Fibroblast of lung (primary cell): ENCODE data around the gene NAPG. TPM values are rescaled to one million over a fixed set of nuclear protein-coding genes. Genes with fewer than 3 reads are reported as not detected.

Experiments used
- DNase-seq, 2 donors: peaks; one replicate each; pipeline versions ENCODE4 v3.0.0 to v3.0.0-alpha.2; 2010; ENCODE audit warnings: low read depth in 2 of 2
- H2AFZ ChIP-seq: 2 replicates; pipeline ENCODE4 v1.5.1; 2012; ENCODE audit warnings: low read length, control low read depth, inconsistent platforms
- H3K27ac ChIP-seq: 2 replicates; pipeline ENCODE4 v1.5.1; 2011; ENCODE audit warnings: low read length, control low read depth; ENCODE audit not compliant: insufficient read depth
- H3K27me3 ChIP-seq: 2 replicates; pipeline ENCODE4 v1.5.1; 2011; ENCODE audit warnings: mild to moderate bottlenecking, low read length; ENCODE audit not compliant: control insufficient read depth, insufficient read depth
- H3K36me3 ChIP-seq: 2 replicates; pipeline ENCODE4 v1.5.1; 2011; ENCODE audit warnings: low read length; ENCODE audit not compliant: control insufficient read depth, insufficient read depth
- H3K4me1 ChIP-seq: 2 replicates; pipeline ENCODE4 v1.5.1; 2011; ENCODE audit warnings: low read length; ENCODE audit not compliant: control insufficient read depth, insufficient read depth; ENCODE audit errors: extremely low read depth
- H3K4me2 ChIP-seq: 2 replicates; pipeline ENCODE4 v1.5.1; 2011; ENCODE audit warnings: low read length, control low read depth; ENCODE audit not compliant: insufficient read depth; ENCODE audit errors: extremely low read depth
- H3K4me3 ChIP-seq, 4 experiments: fragments of 200-600 bp in 1 of 4; sonication (generic) in 1 of 4; replicated peaks in 1 of 4; 2 replicates each; pipeline ENCODE4 v1.5.1; 2011 to 2016; ENCODE audit warnings: low read length in 4 of 4, low read depth in 3 of 4, mild to moderate bottlenecking in 3 of 4, control low read depth in 2 of 4, inconsistent platforms in 1 of 4, mixed read lengths in 1 of 4; ENCODE audit not compliant: insufficient read depth in 1 of 4; ENCODE audit errors: control extremely low read depth in 1 of 4
- H3K79me2 ChIP-seq: 2 replicates; pipeline ENCODE4 v1.5.1; 2012; ENCODE audit warnings: mild to moderate bottlenecking, low read length, inconsistent platforms; ENCODE audit not compliant: control insufficient read depth, insufficient read depth
- H3K9ac ChIP-seq: 2 replicates; pipeline ENCODE4 v1.5.1; 2011; ENCODE audit warnings: mild to moderate bottlenecking, low read length, control low read depth; ENCODE audit not compliant: insufficient read depth
- H3K9me3 ChIP-seq: 2 replicates; pipeline ENCODE4 v1.5.1; 2012; ENCODE audit warnings: low read depth, low read length; ENCODE audit not compliant: control insufficient read depth, insufficient read depth
- H4K20me1 ChIP-seq: 2 replicates; pipeline ENCODE4 v1.5.1; 2011; ENCODE audit warnings: low read length; ENCODE audit not compliant: control insufficient read depth, insufficient read depth; ENCODE audit errors: extremely low read depth
- CTCF ChIP-seq, 2 donors: IDR thresholded peaks in 1 of 2; conservative IDR thresholded peaks in 1 of 2; 1 replicate in 1 of 2; 2 replicates in 1 of 2; pipeline ENCODE4 v1.5.1; 2011 to 2012; ENCODE audit warnings: low read length in 2 of 2, control low read depth in 1 of 2, inconsistent platforms in 1 of 2, low read depth in 1 of 2, mild to moderate bottlenecking in 1 of 2
- EZH2 ChIP-seq: IDR thresholded peaks from 2 replicates; pipeline ENCODE4 v1.5.1; 2012; ENCODE audit warnings: low read length, control low read depth, mild to moderate bottlenecking; ENCODE audit errors: missing control alignments
- polyA plus RNA-seq, 2 donors: library from polyadenylated mRNA; depleted of rRNA in 1 of 2; stranded (reverse) in 1 of 2; unstranded in 1 of 2; fragments of >200 nt; gene quantifications; 2 replicates each; pipeline ENCODE4 v1.2.1, GENCODE V29; 2011 to 2012; ENCODE audit warnings: missing spikeins in 1 of 2
- total RNA-seq: library from RNA; depleted of rRNA; stranded (reverse); fragments of >200 nt; gene quantifications from 2 replicates; pipeline ENCODE4 v1.2.1, GENCODE V29; 2014

NAPG gene
- total and polyA plus RNA-seq, 2 donors (not counting 1 experiment from before 2014, with no cell fraction given): 23.1 to 33.7 TPM

DNA sequence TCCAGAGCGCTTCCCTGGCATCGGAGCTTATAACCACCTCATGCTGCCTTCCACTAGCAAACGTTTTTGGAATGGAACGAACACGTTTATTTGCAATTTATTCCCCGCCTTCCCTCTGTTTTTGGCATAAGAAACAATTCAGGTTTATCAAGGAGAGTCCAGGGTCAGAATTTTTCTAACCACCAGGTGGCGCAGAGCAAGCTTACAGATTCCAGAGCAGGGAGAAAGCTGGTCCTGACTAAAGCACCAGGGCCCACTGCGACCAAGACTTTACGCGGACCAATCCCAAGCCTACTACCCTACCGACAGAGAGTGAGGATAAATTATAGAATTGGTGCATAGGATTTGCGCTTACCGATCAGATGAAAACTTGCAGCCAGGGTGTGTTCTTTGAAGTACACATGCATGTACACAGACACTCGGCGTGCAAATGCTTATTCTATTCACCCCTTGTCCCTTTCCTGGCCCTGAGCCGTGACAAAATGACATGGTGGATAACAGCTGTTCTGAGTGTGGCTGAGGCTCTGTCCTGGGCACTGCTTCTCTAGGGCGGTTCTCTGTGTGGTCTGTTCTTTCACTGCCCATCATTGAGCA is 34.7 kb downstream of the NAPG start:
- H3K4me2 ChIP-seq: no peak overlapping the region
- no peaks in the 10 kb centered on the region for H3K9me3 ChIP-seq
- no peak overlapping the region for H3K27ac ChIP-seq
- H3K79me2 ChIP-seq: no peaks in the 10 kb centered on the region
- peak overlapping the region in 1 of 4 experiments; percentile 12 for H3K4me3 ChIP-seq
- no peaks in the 10 kb centered on the region for H3K36me3 ChIP-seq
- DNase-seq: peak; percentile 60 to 81
- no peaks in the 10 kb centered on the region for H4K20me1 ChIP-seq
- H3K4me1 ChIP-seq: no peaks in the 10 kb centered on the region
- TF ChIP-seq CTCF (conservative IDR thresholded peaks at IDR 0.05 in 1 of 2, IDR thresholded peaks at IDR 0.05 in 1 of 2; ENCODE audit: low read depth in 1 of 2, low read length in 2 of 2) (peak; percentile 76 to 80), EZH2 (no peak)
- H3K9ac ChIP-seq: no peak overlapping the region
- H2AFZ ChIP-seq: peak overlapping the region; percentile 40
- no peaks in the 10 kb centered on the region for H3K27me3 ChIP-seq

DNA sequence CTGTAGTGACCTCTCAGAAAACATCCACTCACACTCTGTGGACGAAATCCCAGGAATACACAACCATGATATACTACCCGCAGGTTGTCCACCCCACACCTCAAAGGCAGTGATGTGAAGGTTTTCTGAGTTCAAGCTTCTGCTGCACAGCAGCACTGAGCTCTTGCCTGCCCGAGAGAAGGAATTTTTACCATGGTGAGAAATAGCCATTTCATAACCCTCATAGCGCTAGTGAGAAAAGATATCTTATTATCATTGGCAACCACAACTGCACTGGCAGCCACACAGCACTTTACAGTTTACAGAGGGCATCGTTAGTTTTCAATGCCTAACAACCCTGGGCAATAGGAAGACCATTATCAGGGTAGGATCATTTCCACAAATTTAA is 36.9 kb downstream of the NAPG start:
- peak; percentile 13 to 28 for DNase-seq
- H3K27me3 ChIP-seq: no peaks in the 10 kb centered on the region
- no peaks in the 10 kb centered on the region for H3K36me3 ChIP-seq
- no peak overlapping the region for H3K9ac ChIP-seq
- no peaks in the 10 kb centered on the region for H3K9me3 ChIP-seq
- TF ChIP-seq CTCF (conservative IDR thresholded peaks at IDR 0.05 in 1 of 2, IDR thresholded peaks at IDR 0.05 in 1 of 2; ENCODE audit: low read depth in 1 of 2, low read length in 2 of 2) (no peak), EZH2 (no peak)
- no peak overlapping the region for H3K27ac ChIP-seq
- H2AFZ ChIP-seq: no peak overlapping the region
- no peaks in the 10 kb centered on the region for H4K20me1 ChIP-seq
- no peaks in the 10 kb centered on the region for H3K79me2 ChIP-seq
- no peak overlapping the region for H3K4me2 ChIP-seq
- H3K4me1 ChIP-seq: no peaks in the 10 kb centered on the region
- H3K4me3 ChIP-seq: no peak overlapping the region

DNA sequence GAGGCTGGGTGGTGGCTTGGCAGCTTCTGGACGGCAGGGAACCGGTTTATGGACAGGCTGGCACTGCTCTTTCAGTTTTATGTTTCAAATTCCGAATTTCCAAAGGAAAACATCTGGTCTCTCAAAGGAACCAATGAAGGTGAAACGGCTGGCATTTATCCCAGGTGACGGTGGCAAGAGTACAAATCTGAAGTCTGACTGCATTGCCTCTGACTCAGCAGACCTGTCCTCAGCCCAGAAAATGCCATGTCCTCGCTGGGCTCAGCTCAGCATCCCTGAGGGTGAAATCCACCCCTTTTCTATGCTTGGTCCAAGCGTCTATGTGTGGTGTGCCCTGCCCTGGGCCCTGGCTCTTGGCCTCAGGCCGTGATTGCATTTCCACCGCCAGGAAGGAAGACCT is 38.1 kb downstream of the NAPG start:
- Histone ChIP-seq H2AFZ (no peak overlapping the region), H3K9me3 (no peaks in the 10 kb centered on the region), H4K20me1 (no peaks in the 10 kb centered on the region), H3K4me1 (no peaks in the 10 kb centered on the region), H3K4me3 (no peak overlapping the region), H3K9ac (no peak overlapping the region), H3K27me3 (no peaks in the 10 kb centered on the region), H3K36me3 (no peaks in the 10 kb centered on the region), H3K79me2 (no peaks in the 10 kb centered on the region), H3K4me2 (no peak overlapping the region), H3K27ac (no peak overlapping the region)
- peak in 1 of 2 donors; percentile 33 for DNase-seq
- TF ChIP-seq EZH2 (no peak), CTCF (conservative IDR thresholded peaks at IDR 0.05 in 1 of 2, IDR thresholded peaks at IDR 0.05 in 1 of 2; ENCODE audit: low read depth in 1 of 2, low read length in 2 of 2) (no peak)
